HEK293 (cell line): ENCODE data around the gene AZIN2.

ENCODE experiments used
- CTCF ChIA-PET: fragments of 350-600 bp; formaldehyde crosslinking; extraction: SDS; loops from one replicate; lab custom pipeline; 2021; ENCODE audit warnings: antibody characterized with exemption; lab: Yijun Ruan, JAX
- POLR2A ChIA-PET: fragments of 300-600 bp; formaldehyde crosslinking; extraction: SDS; loops from one replicate; lab custom pipeline; 2020; ENCODE audit warnings: antibody characterized with exemption, inconsistent platforms; lab: Yijun Ruan, JAX
- H3K27ac ChIP-seq: fragments of 200-500 bp; sonication (Bioruptor generic); 2 replicates; pipeline ENCODE4 v1.5.1; 2014; ENCODE audit warnings: low read depth, low read length, control low read depth, inconsistent platforms; ENCODE audit errors: extremely low read depth
- H3K36me3 ChIP-seq, 2 experiments: fragments of 200-500 bp in 1 of 2; sonication (Bioruptor generic) in 1 of 2; 1 replicate in 1 of 2; 2 replicates in 1 of 2; pipeline ENCODE4 v1.5.1; 2014 to 2017; ENCODE audit warnings: inconsistent platforms in 2 of 2, low read length in 2 of 2; ENCODE audit not compliant: control insufficient read depth in 2 of 2, insufficient read depth in 1 of 2
- H3K4me1 ChIP-seq: fragments of 200-500 bp; sonication (Bioruptor generic); 2 replicates; pipeline ENCODE4 v1.5.1; 2014; ENCODE audit warnings: mild to moderate bottlenecking, low read length, inconsistent platforms; ENCODE audit not compliant: control insufficient read depth, insufficient read depth
- H3K4me3 ChIP-seq: 2 replicates; pipeline ENCODE4 v1.5.1; 2011; ENCODE audit warnings: low read depth, mild to moderate bottlenecking, control low read depth, low read length, moderate library complexity
- H3K9me3 ChIP-seq: fragments of 200-500 bp; sonication (Bioruptor generic); 2 replicates; pipeline ENCODE4 v1.5.1; 2014; ENCODE audit warnings: low read depth, low read length, inconsistent platforms; ENCODE audit not compliant: control insufficient read depth, insufficient read depth
- HOXA7 ChIP-seq: sonication (generic); formaldehyde crosslinking; IDR thresholded peaks from 2 replicates; pipeline ENCODE4 v1.8.1; 2022; ENCODE audit warnings: missing genetic modification reagents, borderline replicate concordance
- HOXD13 ChIP-seq: sonication (generic); formaldehyde crosslinking; IDR thresholded peaks from 2 replicates; pipeline ENCODE4 v1.8.0; 2022; ENCODE audit warnings: missing genetic modification reagents, borderline replicate concordance
- KLF10 ChIP-seq: fragments of 450-650 bp; IDR thresholded peaks from 2 replicates; pipeline ENCODE4 v1.5.1; 2018; ENCODE audit warnings: missing biosample characterization, mild to moderate bottlenecking, missing genetic modification characterization
- MEIS1 ChIP-seq: sonication (generic); formaldehyde crosslinking; IDR thresholded peaks from 2 replicates; pipeline ENCODE4 v1.8.1; 2022; ENCODE audit warnings: missing genetic modification reagents, mild to moderate bottlenecking, borderline replicate concordance
- MYNN ChIP-seq: fragments of 450-650 bp; formaldehyde crosslinking; IDR thresholded peaks from 2 replicates; pipeline ENCODE4 v1.5.1; 2016; ENCODE audit warnings: missing biosample characterization, missing genetic modification characterization, borderline replicate concordance
- ZBTB1 ChIP-seq: fragments of 450-650 bp; formaldehyde crosslinking; IDR thresholded peaks from 2 replicates; pipeline ENCODE4 v1.5.1; 2016; ENCODE audit warnings: missing biosample characterization, missing genetic modification characterization
- ZBTB7A ChIP-seq: fragments of 450-650 bp; formaldehyde crosslinking; IDR thresholded peaks from 2 replicates; pipeline ENCODE4 v1.5.1; 2016; ENCODE audit warnings: low read depth, missing biosample characterization, missing genetic modification characterization
- ZNF112 ChIP-seq: fragments of 450-650 bp; formaldehyde crosslinking; IDR thresholded peaks from 2 replicates; pipeline ENCODE4 v1.5.0; 2017; ENCODE audit warnings: missing biosample characterization, missing genetic modification characterization
- ZNF146 ChIP-seq: fragments of 450-650 bp; formaldehyde crosslinking; IDR thresholded peaks from 2 replicates; pipeline ENCODE4 v1.5.1; 2016; ENCODE audit warnings: missing biosample characterization, missing genetic modification characterization
- ZNF157 ChIP-seq: fragments of 450-650 bp; formaldehyde crosslinking; IDR thresholded peaks from 2 replicates; pipeline ENCODE4 v1.5.1; 2016; ENCODE audit warnings: missing biosample characterization, missing genetic modification characterization
- ZNF184 ChIP-seq: fragments of 450-650 bp; IDR thresholded peaks from 2 replicates; pipeline ENCODE4 v1.5.1; 2018; ENCODE audit warnings: missing biosample characterization, mild to moderate bottlenecking, missing genetic modification characterization
- ZNF24 ChIP-seq: fragments of 450-650 bp; formaldehyde crosslinking; IDR thresholded peaks from 2 replicates; pipeline ENCODE4 v1.5.1; 2016; ENCODE audit warnings: missing biosample characterization, missing genetic modification characterization
- ZNF324 ChIP-seq: fragments of 450-650 bp; formaldehyde crosslinking; IDR thresholded peaks from 2 replicates; pipeline ENCODE4 v1.5.1; 2016; ENCODE audit warnings: missing biosample characterization, missing genetic modification characterization
- ZNF366 ChIP-seq: fragments of 450-650 bp; formaldehyde crosslinking; conservative IDR thresholded peaks from 2 replicates; pipeline ENCODE4 v1.5.1; 2016; ENCODE audit warnings: missing biosample characterization, missing genetic modification characterization
- ZNF433 ChIP-seq: fragments of 450-650 bp; formaldehyde crosslinking; IDR thresholded peaks from 2 replicates; pipeline ENCODE4 v1.5.1; 2016; ENCODE audit warnings: missing biosample characterization, missing genetic modification characterization, low read depth
- ZNF544 ChIP-seq: fragments of 450-650 bp; formaldehyde crosslinking; IDR thresholded peaks from 2 replicates; pipeline ENCODE4 v1.5.0; 2017; ENCODE audit warnings: missing biosample characterization, missing genetic modification characterization
- ZNF571 ChIP-seq: fragments of 450-650 bp; formaldehyde crosslinking; IDR thresholded peaks from 2 replicates; pipeline ENCODE4 v1.5.0; 2017; ENCODE audit warnings: missing biosample characterization, missing genetic modification characterization
- TF ChIP-seq, protein P1 (sequence below): fragments of 450-650 bp; formaldehyde crosslinking; conservative IDR thresholded peaks from 2 replicates; pipeline ENCODE4 v1.5.1; 2016; ENCODE audit warnings: low read depth, missing biosample characterization, missing genetic modification characterization
- TF ChIP-seq, protein P2 (sequence below): fragments of 450-650 bp; formaldehyde crosslinking; IDR thresholded peaks from 2 replicates; pipeline ENCODE4 v1.5.1; 2016; ENCODE audit warnings: missing biosample characterization, missing genetic modification characterization
- TF ChIP-seq, protein P3 (sequence below): fragments of 450-650 bp; formaldehyde crosslinking; IDR thresholded peaks from 2 replicates; pipeline ENCODE4 v1.5.1; 2016; ENCODE audit warnings: missing biosample characterization, missing genetic modification characterization

AZIN2 gene

DNA sequence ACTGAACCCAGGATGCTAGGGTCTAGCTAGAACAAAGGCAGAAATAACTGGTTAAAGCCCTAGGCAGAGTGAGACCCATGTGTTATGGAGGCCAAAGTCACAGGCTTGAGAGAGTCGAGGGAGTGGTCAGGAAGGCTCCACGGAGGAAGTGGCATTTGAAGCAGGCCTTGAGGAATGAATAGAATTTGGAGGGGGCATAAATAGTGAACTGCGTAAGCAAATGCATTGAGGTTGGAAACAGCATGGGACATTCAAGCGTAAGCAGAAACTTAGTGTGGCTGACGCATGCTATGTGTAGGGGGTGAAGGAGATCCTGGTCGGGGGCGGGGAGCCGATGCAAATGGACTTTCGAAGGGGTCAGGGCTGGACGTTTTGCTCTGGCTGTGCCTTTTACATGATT lies 11.5 kb downstream of the AZIN2 start:
- POLR2A ChIA-PET: interaction anchor here (0.9 kb wide), 1 partner anchor 12 kb away, joined by 4 read pairs; no protein-coding TSS in a partner anchor
- H3K27ac ChIP-seq: no peak overlapping the region
- H3K4me1 ChIP-seq: no peaks in the 10 kb centered on the region
- CTCF ChIA-PET: interaction anchor here (0.6 to 1.6 kb wide), 2 partner anchors 9 to 217 kb away, joined by 3 to 4 read pairs; no protein-coding TSS in a partner anchor
- no peak overlapping the region for H3K4me3 ChIP-seq
- TF ChIP-seq ZNF544 (tag by site-specific recombination) (no peak), ZBTB7A (tag by site-specific recombination) (no peak), ZBTB1 (tag by site-specific recombination) (no peak), KLF10 (tag by site-specific recombination) (no peak), HOXD13 (CRISPR knock-in tag) (no peak), ZNF146 (tag by site-specific recombination) (no peak), ZNF184 (tag by site-specific recombination) (no peak), ZNF433 (tag by site-specific recombination) (no peak), ZNF24 (tag by site-specific recombination) (no peak), ZNF366 (tag by site-specific recombination) (no peak), ZNF324 (tag by site-specific recombination) (no peak), MEIS1 (CRISPR knock-in tag) (no peak), ZNF112 (tag by site-specific recombination) (no peak), ZNF571 (tag by site-specific recombination) (no peak), HOXA7 (CRISPR knock-in tag) (no peak), ZNF157 (tag by site-specific recombination) (no peak), MYNN (tag by site-specific recombination) (no peak)
- TF ChIP-seq, protein P1, sequence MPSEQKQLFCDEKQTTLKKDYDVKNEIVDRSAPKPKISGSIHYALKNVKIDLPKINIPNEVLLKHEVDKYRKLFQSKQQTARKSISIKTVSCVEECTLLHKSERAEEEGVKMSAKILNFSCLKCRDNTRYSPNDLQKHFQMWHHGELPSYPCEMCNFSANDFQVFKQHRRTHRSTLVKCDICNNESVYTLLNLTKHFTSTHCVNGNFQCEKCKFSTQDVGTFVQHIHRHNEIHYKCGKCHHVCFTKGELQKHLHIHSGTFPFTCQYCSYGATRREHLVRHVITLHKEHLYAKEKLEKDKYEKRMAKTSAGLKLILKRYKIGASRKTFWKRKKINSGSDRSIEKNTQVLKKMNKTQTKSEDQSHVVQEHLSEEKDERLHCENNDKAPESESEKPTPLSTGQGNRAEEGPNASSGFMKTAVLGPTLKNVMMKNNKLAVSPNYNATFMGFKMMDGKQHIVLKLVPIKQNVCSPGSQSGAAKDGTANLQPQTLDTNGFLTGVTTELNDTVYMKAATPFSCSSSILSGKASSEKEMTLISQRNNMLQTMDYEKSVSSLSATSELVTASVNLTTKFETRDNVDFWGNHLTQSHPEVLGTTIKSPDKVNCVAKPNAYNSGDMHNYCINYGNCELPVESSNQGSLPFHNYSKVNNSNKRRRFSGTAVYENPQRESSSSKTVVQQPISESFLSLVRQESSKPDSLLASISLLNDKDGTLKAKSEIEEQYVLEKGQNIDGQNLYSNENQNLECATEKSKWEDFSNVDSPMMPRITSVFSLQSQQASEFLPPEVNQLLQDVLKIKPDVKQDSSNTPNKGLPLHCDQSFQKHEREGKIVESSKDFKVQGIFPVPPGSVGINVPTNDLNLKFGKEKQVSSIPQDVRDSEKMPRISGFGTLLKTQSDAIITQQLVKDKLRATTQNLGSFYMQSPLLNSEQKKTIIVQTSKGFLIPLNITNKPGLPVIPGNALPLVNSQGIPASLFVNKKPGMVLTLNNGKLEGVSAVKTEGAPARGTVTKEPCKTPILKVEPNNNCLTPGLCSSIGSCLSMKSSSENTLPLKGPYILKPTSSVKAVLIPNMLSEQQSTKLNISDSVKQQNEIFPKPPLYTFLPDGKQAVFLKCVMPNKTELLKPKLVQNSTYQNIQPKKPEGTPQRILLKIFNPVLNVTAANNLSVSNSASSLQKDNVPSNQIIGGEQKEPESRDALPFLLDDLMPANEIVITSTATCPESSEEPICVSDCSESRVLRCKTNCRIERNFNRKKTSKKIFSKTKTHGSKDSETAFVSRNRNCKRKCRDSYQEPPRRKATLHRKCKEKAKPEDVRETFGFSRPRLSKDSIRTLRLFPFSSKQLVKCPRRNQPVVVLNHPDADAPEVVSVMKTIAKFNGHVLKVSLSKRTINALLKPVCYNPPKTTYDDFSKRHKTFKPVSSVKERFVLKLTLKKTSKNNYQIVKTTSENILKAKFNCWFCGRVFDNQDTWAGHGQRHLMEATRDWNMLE: no peak
- TF ChIP-seq, protein P2, sequence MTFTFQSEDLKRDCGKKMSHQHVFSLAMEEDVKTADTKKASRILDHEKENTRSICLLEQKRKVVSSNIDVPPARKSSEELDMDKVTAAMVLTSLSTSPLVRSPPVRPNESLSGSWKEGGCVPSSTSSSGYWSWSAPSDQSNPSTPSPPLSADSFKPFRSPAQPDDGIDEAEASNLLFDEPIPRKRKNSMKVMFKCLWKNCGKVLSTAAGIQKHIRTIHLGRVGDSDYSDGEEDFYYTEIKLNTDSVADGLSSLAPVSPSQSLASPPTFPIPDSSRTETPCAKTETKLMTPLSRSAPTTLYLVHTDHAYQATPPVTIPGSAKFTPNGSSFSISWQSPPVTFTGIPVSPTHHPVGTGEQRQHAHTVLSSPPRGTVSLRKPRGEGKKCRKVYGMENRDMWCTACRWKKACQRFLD (tag by site-specific recombination): no peak
- TF ChIP-seq, protein P3, sequence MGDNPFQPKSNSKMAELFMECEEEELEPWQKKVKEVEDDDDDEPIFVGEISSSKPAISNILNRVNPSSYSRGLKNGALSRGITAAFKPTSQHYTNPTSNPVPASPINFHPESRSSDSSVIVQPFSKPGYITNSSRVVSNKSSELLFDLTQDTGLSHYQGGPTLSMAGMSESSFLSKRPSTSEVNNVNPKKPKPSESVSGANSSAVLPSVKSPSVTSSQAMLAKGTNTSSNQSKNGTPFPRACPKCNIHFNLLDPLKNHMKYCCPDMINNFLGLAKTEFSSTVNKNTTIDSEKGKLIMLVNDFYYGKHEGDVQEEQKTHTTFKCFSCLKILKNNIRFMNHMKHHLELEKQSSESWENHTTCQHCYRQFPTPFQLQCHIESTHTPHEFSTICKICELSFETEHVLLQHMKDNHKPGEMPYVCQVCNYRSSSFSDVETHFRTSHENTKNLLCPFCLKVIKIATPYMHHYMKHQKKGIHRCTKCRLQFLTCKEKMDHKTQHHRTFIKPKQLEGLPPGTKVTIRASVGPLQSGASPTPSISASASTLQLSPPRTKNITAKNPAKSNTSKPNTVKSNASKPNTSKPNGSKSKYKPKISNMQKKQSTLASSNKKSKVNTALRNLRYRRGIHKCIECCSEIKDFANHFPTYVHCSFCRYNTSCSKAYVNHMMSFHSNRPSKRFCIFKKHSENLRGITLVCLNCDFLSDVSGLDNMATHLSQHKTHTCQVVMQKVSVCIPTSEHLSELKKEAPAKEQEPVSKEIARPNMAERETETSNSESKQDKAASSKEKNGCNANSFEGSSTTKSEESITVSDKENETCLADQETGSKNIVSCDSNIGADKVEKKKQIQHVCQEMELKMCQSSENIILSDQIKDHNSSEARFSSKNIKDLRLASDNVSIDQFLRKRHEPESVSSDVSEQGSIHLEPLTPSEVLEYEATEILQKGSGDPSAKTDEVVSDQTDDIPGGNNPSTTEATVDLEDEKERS: no peak
- H3K36me3 ChIP-seq: peaks cover 0 to 29% of the 10 kb centered on the region in 2 experiments; a peak in 1 of 3 replicates
- no peaks in the 10 kb centered on the region for H3K9me3 ChIP-seq
